Liver (tissue), 3 donors: ENCODE data around the gene MAP3K5.

ENCODE experiments used
- ATF3 ChIP-seq: IDR thresholded peaks from 2 replicates; pipeline ENCODE4 v1.6.1; 2016; ENCODE audit warnings: antibody characterized with exemption
- EGR1 ChIP-seq, 2 donors: IDR thresholded peaks; 2 replicates each; pipeline ENCODE4 v1.6.1; 2016 to 2018; ENCODE audit warnings: antibody characterized with exemption in 2 of 2, low read depth in 2 of 2
- JUND ChIP-seq, 2 donors: IDR thresholded peaks; 2 replicates each; pipeline ENCODE4 v1.6.1; 2016; ENCODE audit warnings: antibody characterized with exemption in 2 of 2
- RAD21 ChIP-seq, 2 donors: IDR thresholded peaks; 2 replicates each; pipeline ENCODE4 v1.6.1; 2016; ENCODE audit warnings: antibody characterized with exemption in 2 of 2, mild to moderate bottlenecking in 2 of 2
- TF ChIP-seq, protein P1 (sequence below): fragments of 150-350 bp; IDR thresholded peaks from 2 replicates; pipeline ENCODE4 v1.5.1; 2017; ENCODE audit warnings: improper control_type of control experiment, low read depth, low read length; ENCODE audit not compliant: missing input control
- donor health status: healthy.
- donor health status: healthy.

GRCh38 chr6:136795386-136795785 lies 3.1 kb upstream of the MAP3K5 start:
- TF ChIP-seq, protein P1, sequence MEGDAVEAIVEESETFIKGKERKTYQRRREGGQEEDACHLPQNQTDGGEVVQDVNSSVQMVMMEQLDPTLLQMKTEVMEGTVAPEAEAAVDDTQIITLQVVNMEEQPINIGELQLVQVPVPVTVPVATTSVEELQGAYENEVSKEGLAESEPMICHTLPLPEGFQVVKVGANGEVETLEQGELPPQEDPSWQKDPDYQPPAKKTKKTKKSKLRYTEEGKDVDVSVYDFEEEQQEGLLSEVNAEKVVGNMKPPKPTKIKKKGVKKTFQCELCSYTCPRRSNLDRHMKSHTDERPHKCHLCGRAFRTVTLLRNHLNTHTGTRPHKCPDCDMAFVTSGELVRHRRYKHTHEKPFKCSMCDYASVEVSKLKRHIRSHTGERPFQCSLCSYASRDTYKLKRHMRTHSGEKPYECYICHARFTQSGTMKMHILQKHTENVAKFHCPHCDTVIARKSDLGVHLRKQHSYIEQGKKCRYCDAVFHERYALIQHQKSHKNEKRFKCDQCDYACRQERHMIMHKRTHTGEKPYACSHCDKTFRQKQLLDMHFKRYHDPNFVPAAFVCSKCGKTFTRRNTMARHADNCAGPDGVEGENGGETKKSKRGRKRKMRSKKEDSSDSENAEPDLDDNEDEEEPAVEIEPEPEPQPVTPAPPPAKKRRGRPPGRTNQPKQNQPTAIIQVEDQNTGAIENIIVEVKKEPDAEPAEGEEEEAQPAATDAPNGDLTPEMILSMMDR: no peak
- TF ChIP-seq JUND (IDR thresholded peaks at IDR 0.05): no peak
- no peak for TF ChIP-seq EGR1 (IDR thresholded peaks at IDR 0.05; ENCODE audit: low read depth in 2 of 2)
- no peak for TF ChIP-seq RAD21 (IDR thresholded peaks at IDR 0.05)
- no peak for TF ChIP-seq ATF3
